CD4-positive, alpha-beta memory T cell (primary cell): ENCODE measurements around the gene ATP4A. TPM values are rescaled to one million over a fixed set of nuclear protein-coding genes. Genes with fewer than 3 reads are reported as not detected.

Experiments used
- CTCF ChIA-PET: fragments of 350-600 bp; sonication (Branson Sonifier 250); formaldehyde crosslinking; loops from one replicate; lab custom pipeline; 2021; ENCODE audit warnings: inconsistent platforms; ENCODE audit not compliant: partially characterized antibody; lab: Charles Lee
- POLR2A ChIA-PET: fragments of 350-600 bp; sonication (Branson Sonifier 250); formaldehyde crosslinking; loops from one replicate; lab custom pipeline; 2021; ENCODE audit not compliant: partially characterized antibody; lab: Charles Lee
- DNase-seq, 5 donors: peaks; one replicate each; pipeline versions ENCODE4 v3.0.0 to v3.0.0-alpha.2; 2020 to 2022; ENCODE audit warnings: mixed read lengths in 1 of 5
- H3K27ac ChIP-seq: one replicate; pipeline ENCODE4 v1.7.0; 2013; ENCODE audit warnings: low read depth, low read length
- H3K27me3 ChIP-seq: 2 replicates; pipeline ENCODE4 v1.7.0; 2013; ENCODE audit warnings: mild to moderate bottlenecking, low read length, moderate library complexity; ENCODE audit not compliant: insufficient read depth
- H3K36me3 ChIP-seq: 2 replicates; pipeline ENCODE4 v1.7.0; 2013; ENCODE audit warnings: mild to moderate bottlenecking, low read length, moderate library complexity; ENCODE audit not compliant: insufficient read depth
- H3K4me1 ChIP-seq: 2 replicates; pipeline ENCODE4 v1.7.0; 2013; ENCODE audit warnings: mild to moderate bottlenecking, low read length, moderate library complexity; ENCODE audit not compliant: insufficient read depth
- H3K4me3 ChIP-seq, 2 donors: one replicate each; pipeline ENCODE4 v1.7.0; 2013; ENCODE audit warnings: low read length in 2 of 2, mild to moderate bottlenecking in 1 of 2
- H3K9me3 ChIP-seq, 2 donors: one replicate each; pipeline ENCODE4 v1.7.0; 2013; ENCODE audit warnings: low read length in 2 of 2, control low read depth in 1 of 2; ENCODE audit not compliant: control insufficient read depth in 1 of 2
- H3K27ac Mint-ChIP-seq, 7 donors: one replicate each; pipeline ENCODE4 v1.8.0; 2020 to 2021; ENCODE audit warnings: mixed read lengths in 7 of 7, mild to moderate bottlenecking in 6 of 7, inconsistent platforms in 3 of 7, moderate library complexity in 3 of 7
- H3K27me3 Mint-ChIP-seq, 2 donors: one replicate each; pipeline ENCODE4 v1.8.0; 2020 to 2021; ENCODE audit warnings: mixed read lengths in 2 of 2
- H3K36me3 Mint-ChIP-seq, 2 donors: one replicate each; pipeline ENCODE4 v1.8.0; 2020 to 2021; ENCODE audit warnings: mixed read lengths in 2 of 2, inconsistent platforms in 1 of 2, mild to moderate bottlenecking in 1 of 2
- H3K4me1 Mint-ChIP-seq, 4 donors: one replicate each; pipeline ENCODE4 v1.8.0; 2020 to 2021; ENCODE audit warnings: mixed read lengths in 4 of 4, mild to moderate bottlenecking in 1 of 4
- H3K4me3 Mint-ChIP-seq, 8 donors: one replicate each; pipeline ENCODE4 v1.8.0; 2020 to 2021; ENCODE audit warnings: mixed read lengths in 8 of 8, mild to moderate bottlenecking in 7 of 8, moderate library complexity in 6 of 8, inconsistent platforms in 3 of 8
- H3K9me3 Mint-ChIP-seq, 8 donors: one replicate each; pipeline ENCODE4 v1.8.0; 2020 to 2021; ENCODE audit warnings: mixed read lengths in 8 of 8, mild to moderate bottlenecking in 5 of 8, inconsistent platforms in 3 of 8, moderate library complexity in 1 of 8
- intact Hi-C: fragments of 100-400 bp; cut with micrococcal nuclease; formaldehyde crosslinking; loops from one replicate; pipeline ENCODE4 v1.15.1; 2023
- polyA plus RNA-seq, 2 donors: library from polyadenylated mRNA; unstranded; fragments of 300-500 nt; fragmentation: Illumina TruSeq; gene quantifications; one replicate each; pipeline ENCODE4 v1.2.3, GENCODE V29; 2021
- total RNA-seq, 2 experiments: library from RNA; stranded (reverse); gene quantifications; one replicate each; pipeline ENCODE4 v1.2.3, GENCODE V29; 2021

Gene ATP4A
- total and polyA plus RNA-seq, 4 experiments from 2014 or later: not detected

- Histone ChIP-seq H3K27me3 (no peaks in the 10 kb centered on the region), H3K4me3 (no peak overlapping the region), H3K4me1 (peaks cover 16% of the 10 kb centered on the region), H3K27ac (no peak overlapping the region), H3K9me3 (no peaks in the 10 kb centered on the region), H3K36me3 (no peaks in the 10 kb centered on the region)
- Mint-ChIP-seq H3K4me1 (peaks cover 6 to 15% (median 10%) of the 10 kb centered on the region in 4 donors), H3K27ac (no peak overlapping the region), H3K4me3 (no peak overlapping the region), H3K36me3 (no peaks in the 10 kb centered on the region), H3K9me3 (no peaks in the 10 kb centered on the region), H3K27me3 (peaks cover 15 to 16% of the 10 kb centered on the region in 2 donors)
- ChIA-PET CTCF (interaction anchor here (0.9 to 1.6 kb wide), 3 partner anchors 8 to 78 kb away, joined by 3 to 4 read pairs (median 3); no protein-coding TSS in a partner anchor), POLR2A (no interaction called here)
- no peak for DNase-seq
- intact Hi-C loops: no loop called here
Measured at GRCh38 chr19:35514282-35514809, 49.1 kb downstream of the ATP4A start.

DNA sequence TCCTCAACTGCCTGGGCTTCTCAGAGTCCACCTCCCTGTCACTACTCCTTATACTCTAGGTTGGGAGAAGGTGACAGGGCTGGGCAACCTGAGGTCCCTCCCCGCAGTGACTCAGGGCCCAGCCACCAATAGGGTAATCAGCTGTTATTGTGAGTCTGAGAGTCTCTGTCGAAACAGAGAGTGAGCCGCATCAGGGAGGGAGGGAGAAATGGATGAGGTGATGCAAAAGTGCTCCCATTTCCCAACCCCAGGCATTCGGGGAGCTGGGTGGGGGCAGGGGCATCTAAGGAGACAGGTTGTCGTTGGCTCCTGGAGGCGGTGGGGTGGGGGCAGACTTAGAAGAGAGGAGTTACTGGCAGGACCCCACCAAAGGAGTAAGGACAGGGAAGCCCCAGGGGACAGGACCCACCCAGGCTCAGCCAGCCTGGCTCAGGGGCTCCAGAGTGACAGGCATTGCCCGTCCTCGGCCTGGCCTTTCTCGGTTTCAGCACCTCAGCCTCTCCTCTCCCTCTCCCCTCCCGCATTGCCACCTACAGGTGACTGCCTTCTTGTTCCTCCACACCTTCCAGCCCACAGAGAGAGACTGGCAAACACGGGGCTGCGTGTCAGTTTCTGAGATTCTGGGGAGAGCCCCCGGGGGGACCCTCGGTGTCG is 49.7 kb downstream of the ATP4A start, which contains the start of gene DMKN:
TSS of gene DMKN (minus strand) at position 22 of the 654 bp plus-strand sequence. CDS start 174 bp downstream, outside the sequence.
- no peak within 1 kb of the TSS for H3K27ac ChIP-seq
- peaks cover 19% of the 10 kb centered on the region for H3K4me1 ChIP-seq
- H3K9me3 ChIP-seq: no peaks in the 10 kb centered on the region
- no peaks in the 10 kb centered on the region for H3K9me3 Mint-ChIP-seq
- CTCF ChIA-PET: interaction anchor here (0.9 kb wide), 1 partner anchor 78 kb away, joined by 3 read pairs; no protein-coding TSS in a partner anchor
- no peak within 1 kb of the TSS for H3K4me3 ChIP-seq
- POLR2A ChIA-PET: no interaction called here
- H3K27ac Mint-ChIP-seq: no peak within 1 kb of the TSS
- H3K36me3 Mint-ChIP-seq: no peaks in the 10 kb centered on the region
- H3K4me3 Mint-ChIP-seq: no peak within 1 kb of the TSS
- H3K4me1 Mint-ChIP-seq: peaks cover 8 to 18% (median 13%) of the 10 kb centered on the region in 4 donors
- no peak for DNase-seq
- H3K27me3 Mint-ChIP-seq: peaks cover 16 to 18% of the 10 kb centered on the region in 2 donors
- H3K27me3 ChIP-seq: no peaks in the 10 kb centered on the region
- H3K36me3 ChIP-seq: no peaks in the 10 kb centered on the region
- intact Hi-C loops: no loop called here

DNA sequence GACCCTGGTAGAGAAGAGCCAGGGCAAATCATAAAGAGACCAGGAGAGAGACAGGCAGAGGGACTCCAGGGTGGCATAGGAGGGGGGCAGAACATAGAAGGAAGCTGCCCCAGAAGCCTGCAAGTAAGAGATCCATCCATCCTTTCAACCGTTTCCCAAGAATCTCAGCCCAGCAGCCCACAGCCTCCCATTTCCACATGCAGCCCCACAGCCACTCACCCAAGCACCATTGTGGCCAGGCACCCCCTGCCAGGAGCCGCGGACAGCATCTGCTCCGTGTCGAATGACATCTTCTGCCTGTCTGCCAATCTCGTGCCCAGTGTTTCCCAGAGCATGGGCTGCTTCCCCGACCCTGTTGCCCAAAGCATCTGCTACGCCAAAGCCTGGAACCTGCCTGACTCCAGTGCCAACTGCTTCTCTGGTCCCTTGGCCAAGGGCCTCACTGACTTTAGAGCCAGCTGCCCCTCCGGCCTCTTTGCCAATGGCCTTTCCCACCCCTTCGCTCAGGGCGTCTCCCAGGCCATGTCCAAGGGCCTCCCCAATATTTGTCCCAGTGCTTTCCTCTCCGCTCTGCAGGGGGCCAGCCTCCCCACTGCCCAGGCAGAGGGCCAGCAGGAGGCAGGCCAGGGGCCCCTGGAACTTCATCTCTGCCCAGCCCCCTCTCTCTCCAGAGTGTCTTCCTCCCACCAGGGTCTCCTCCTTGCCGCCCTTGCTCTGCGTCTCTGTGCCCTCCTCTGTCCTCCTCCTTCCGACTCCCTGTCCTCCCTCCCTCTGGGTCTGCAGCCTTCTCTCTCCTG is 50.4 kb downstream of the ATP4A start:
- Mint-ChIP-seq H3K36me3 (no peaks in the 10 kb centered on the region), H3K4me3 (no peak overlapping the region), H3K27ac (no peak overlapping the region), H3K4me1 (peaks cover 10 to 18% (median 13%) of the 10 kb centered on the region in 4 donors), H3K27me3 (peaks cover 13 to 18% of the 10 kb centered on the region in 2 donors), H3K9me3 (no peaks in the 10 kb centered on the region)
- no peak for DNase-seq
- H3K4me3 ChIP-seq: no peak overlapping the region
- intact Hi-C loops: no loop called here
- ChIA-PET CTCF (no interaction called here), POLR2A (no interaction called here)
- H3K9me3 ChIP-seq: no peaks in the 10 kb centered on the region
- H3K36me3 ChIP-seq: no peaks in the 10 kb centered on the region
- no peaks in the 10 kb centered on the region for H3K27me3 ChIP-seq
- H3K27ac ChIP-seq: no peak overlapping the region
- H3K4me1 ChIP-seq: peaks cover 19% of the 10 kb centered on the region

- Histone ChIP-seq H3K4me1 (peaks cover 19% of the 10 kb centered on the region), H3K36me3 (no peaks in the 10 kb centered on the region), H3K27me3 (no peaks in the 10 kb centered on the region), H3K27ac (no peak overlapping the region), H3K9me3 (no peaks in the 10 kb centered on the region), H3K4me3 (no peak overlapping the region)
- Mint-ChIP-seq H3K4me3 (peak overlapping the region in 2 of 8 donors; percentile 34 to 51), H3K36me3 (no peaks in the 10 kb centered on the region), H3K4me1 (peaks cover 10 to 18% (median 13%) of the 10 kb centered on the region in 4 donors), H3K27me3 (peaks cover 16 to 19% of the 10 kb centered on the region in 2 donors), H3K9me3 (no peaks in the 10 kb centered on the region), H3K27ac (peak overlapping the region in 2 of 7 donors; percentile 61 to 70)
- DNase-seq: no peak
- intact Hi-C loops: no loop called here
- CTCF ChIA-PET: interaction anchor here (1.1 to 1.8 kb wide), 9 partner anchors 8 to 68 kb away, joined by 3 to 10 read pairs (median 4); no protein-coding TSS in a partner anchor
- POLR2A ChIA-PET: no interaction called here
Measured at GRCh38 chr19:35511337-35511736, 52.1 kb downstream of the ATP4A start.

DNA sequence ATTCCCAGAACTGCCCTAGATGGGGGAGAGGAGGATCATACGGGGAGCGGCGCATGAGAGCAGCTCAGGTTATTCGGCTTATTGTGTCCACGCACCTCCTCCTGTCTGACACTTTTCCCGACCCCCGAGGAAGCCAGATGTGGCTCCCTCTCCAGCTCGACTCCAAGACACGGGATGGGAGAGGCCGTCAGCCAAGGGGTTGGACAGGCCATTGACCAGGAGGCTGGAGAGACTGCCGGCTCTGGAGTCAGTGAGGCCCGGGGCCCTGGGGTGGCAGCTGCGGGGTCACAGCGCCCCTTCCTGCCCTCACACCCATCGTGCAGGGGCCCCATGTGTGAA is 52.9 kb downstream of the ATP4A start:
- Histone ChIP-seq H3K4me3 (peak overlapping the region in 1 of 2 donors; percentile 49), H3K36me3 (no peaks in the 10 kb centered on the region), H3K4me1 (peaks cover 19% of the 10 kb centered on the region), H3K27ac (no peak overlapping the region), H3K9me3 (no peaks in the 10 kb centered on the region), H3K27me3 (no peaks in the 10 kb centered on the region)
- H3K27me3 Mint-ChIP-seq: peaks cover 20 to 21% of the 10 kb centered on the region in 2 donors
- no peak for DNase-seq
- CTCF ChIA-PET: interaction anchor here (0.7 to 1.8 kb wide), 23 partner anchors 9 to 444 kb away, joined by 3 to 10 read pairs (median 3); partner anchors contain the start of genes GAPDHS and HSPB6
- POLR2A ChIA-PET: interaction anchor here (0.9 to 1.4 kb wide), 3 partner anchors 15 to 370 kb away, joined by 3 to 4 read pairs (median 3); no protein-coding TSS in a partner anchor
- H3K9me3 Mint-ChIP-seq: no peaks in the 10 kb centered on the region
- intact Hi-C loops: loop anchor here (1.0 kb wide), 3 partner anchors 15 to 207 kb away; no protein-coding TSS in a partner anchor
- H3K27ac Mint-ChIP-seq: no peak overlapping the region
- no peaks in the 10 kb centered on the region for H3K36me3 Mint-ChIP-seq
- H3K4me1 Mint-ChIP-seq: peaks cover 10 to 18% (median 13%) of the 10 kb centered on the region in 4 donors
- peak overlapping the region in 3 of 8 donors; percentile 75 to 84 (median 80) for H3K4me3 Mint-ChIP-seq

DNA sequence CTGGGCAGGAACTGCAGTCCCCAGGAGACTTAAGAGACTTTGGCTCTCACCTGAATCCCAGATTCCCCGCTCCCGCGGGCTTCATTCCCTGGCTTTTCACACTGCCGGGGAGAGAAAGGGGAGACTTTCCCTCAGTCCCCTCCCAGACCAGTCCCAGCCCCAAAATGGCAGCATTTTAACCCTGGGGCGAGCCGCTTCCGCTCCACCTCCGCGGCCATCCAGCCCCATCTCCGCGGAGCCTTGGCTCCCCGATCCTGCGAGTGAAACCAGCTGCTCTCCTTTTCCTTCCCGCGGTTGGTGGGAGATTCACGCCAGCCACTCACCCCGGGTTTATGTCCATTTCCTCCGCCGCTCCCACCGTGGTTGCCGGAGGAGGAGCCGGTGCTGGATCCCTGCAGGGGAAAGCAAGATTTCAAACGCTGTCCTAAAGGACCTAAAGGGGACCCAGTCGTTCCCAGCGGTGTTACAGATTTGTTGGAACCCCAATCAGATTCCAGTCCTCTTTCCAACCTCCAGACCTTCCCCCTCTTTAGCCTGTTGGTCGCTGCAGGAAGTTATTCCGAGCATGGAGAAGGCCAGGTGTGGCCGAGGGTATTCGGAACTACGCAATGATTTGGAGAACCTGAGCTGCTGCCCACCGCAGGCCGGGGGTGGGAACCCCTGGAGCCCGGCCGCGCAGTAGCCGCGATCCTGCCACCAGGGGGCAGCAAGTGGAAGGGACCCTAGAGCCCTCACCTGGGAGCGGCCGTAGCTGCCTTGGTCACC is 53.4 kb downstream of the ATP4A start:
- ChIA-PET POLR2A (interaction anchor here (0.9 to 1.4 kb wide), 4 partner anchors 15 to 369 kb away, joined by 3 to 4 read pairs (median 3); no protein-coding TSS in a partner anchor), CTCF (interaction anchor here (0.6 to 1.8 kb wide), 26 partner anchors 9 to 443 kb away, joined by 3 to 10 read pairs (median 3); partner anchors contain the start of genes GAPDHS and HSPB6)
- H3K9me3 Mint-ChIP-seq: no peaks in the 10 kb centered on the region
- intact Hi-C loops: loop anchor here (1.0 kb wide), 3 partner anchors 15 to 207 kb away; no protein-coding TSS in a partner anchor
- peaks cover 10 to 18% (median 13%) of the 10 kb centered on the region in 4 donors for H3K4me1 Mint-ChIP-seq
- Histone ChIP-seq H3K4me1 (peaks cover 19% of the 10 kb centered on the region), H3K4me3 (peak overlapping the region; percentile 22 to 49), H3K36me3 (no peaks in the 10 kb centered on the region), H3K27ac (no peak overlapping the region), H3K9me3 (no peaks in the 10 kb centered on the region), H3K27me3 (no peaks in the 10 kb centered on the region)
- peak; percentile 50 to 66 (median 56) for DNase-seq
- H3K36me3 Mint-ChIP-seq: no peaks in the 10 kb centered on the region
- peak overlapping the region; percentile 57 to 84 (median 80) for H3K4me3 Mint-ChIP-seq
- peak overlapping the region in 4 of 7 donors; percentile 21 to 74 (median 57) for H3K27ac Mint-ChIP-seq
- peaks cover 23 to 24% of the 10 kb centered on the region in 2 donors for H3K27me3 Mint-ChIP-seq
